Fibroblast of lung (primary cell): ENCODE data around the gene SORCS2. TPM values are rescaled to one million over a fixed set of nuclear protein-coding genes. Genes with fewer than 3 reads are reported as not detected.

Experiments
- DNase-seq, 2 donors: peaks; one replicate each; pipeline versions ENCODE4 v3.0.0 to v3.0.0-alpha.2; 2010; ENCODE audit warnings: low read depth in 2 of 2
- H2AFZ ChIP-seq: 2 replicates; pipeline ENCODE4 v1.5.1; 2012; ENCODE audit warnings: low read length, control low read depth, inconsistent platforms
- H3K27ac ChIP-seq: 2 replicates; pipeline ENCODE4 v1.5.1; 2011; ENCODE audit warnings: low read length, control low read depth; ENCODE audit not compliant: insufficient read depth
- H3K27me3 ChIP-seq: 2 replicates; pipeline ENCODE4 v1.5.1; 2011; ENCODE audit warnings: mild to moderate bottlenecking, low read length; ENCODE audit not compliant: control insufficient read depth, insufficient read depth
- H3K36me3 ChIP-seq: 2 replicates; pipeline ENCODE4 v1.5.1; 2011; ENCODE audit warnings: low read length; ENCODE audit not compliant: control insufficient read depth, insufficient read depth
- H3K4me1 ChIP-seq: 2 replicates; pipeline ENCODE4 v1.5.1; 2011; ENCODE audit warnings: low read length; ENCODE audit not compliant: control insufficient read depth, insufficient read depth; ENCODE audit errors: extremely low read depth
- H3K4me2 ChIP-seq: 2 replicates; pipeline ENCODE4 v1.5.1; 2011; ENCODE audit warnings: low read length, control low read depth; ENCODE audit not compliant: insufficient read depth; ENCODE audit errors: extremely low read depth
- H3K4me3 ChIP-seq, 4 experiments: fragments of 200-600 bp in 1 of 4; sonication (generic) in 1 of 4; replicated peaks in 1 of 4; 2 replicates each; pipeline ENCODE4 v1.5.1; 2011 to 2016; ENCODE audit warnings: low read length in 4 of 4, low read depth in 3 of 4, mild to moderate bottlenecking in 3 of 4, control low read depth in 2 of 4, inconsistent platforms in 1 of 4, mixed read lengths in 1 of 4; ENCODE audit not compliant: insufficient read depth in 1 of 4; ENCODE audit errors: control extremely low read depth in 1 of 4
- H3K79me2 ChIP-seq: 2 replicates; pipeline ENCODE4 v1.5.1; 2012; ENCODE audit warnings: mild to moderate bottlenecking, low read length, inconsistent platforms; ENCODE audit not compliant: control insufficient read depth, insufficient read depth
- H3K9ac ChIP-seq: 2 replicates; pipeline ENCODE4 v1.5.1; 2011; ENCODE audit warnings: mild to moderate bottlenecking, low read length, control low read depth; ENCODE audit not compliant: insufficient read depth
- H3K9me3 ChIP-seq: 2 replicates; pipeline ENCODE4 v1.5.1; 2012; ENCODE audit warnings: low read depth, low read length; ENCODE audit not compliant: control insufficient read depth, insufficient read depth
- H4K20me1 ChIP-seq: 2 replicates; pipeline ENCODE4 v1.5.1; 2011; ENCODE audit warnings: low read length; ENCODE audit not compliant: control insufficient read depth, insufficient read depth; ENCODE audit errors: extremely low read depth
- CTCF ChIP-seq, 2 donors: IDR thresholded peaks in 1 of 2; conservative IDR thresholded peaks in 1 of 2; 1 replicate in 1 of 2; 2 replicates in 1 of 2; pipeline ENCODE4 v1.5.1; 2011 to 2012; ENCODE audit warnings: low read length in 2 of 2, control low read depth in 1 of 2, inconsistent platforms in 1 of 2, low read depth in 1 of 2, mild to moderate bottlenecking in 1 of 2
- EZH2 ChIP-seq: IDR thresholded peaks from 2 replicates; pipeline ENCODE4 v1.5.1; 2012; ENCODE audit warnings: low read length, control low read depth, mild to moderate bottlenecking; ENCODE audit errors: missing control alignments
- polyA plus RNA-seq, 2 donors: library from polyadenylated mRNA; depleted of rRNA in 1 of 2; stranded (reverse) in 1 of 2; unstranded in 1 of 2; fragments of >200 nt; gene quantifications; 2 replicates each; pipeline ENCODE4 v1.2.1, GENCODE V29; 2011 to 2012; ENCODE audit warnings: missing spikeins in 1 of 2
- total RNA-seq: library from RNA; depleted of rRNA; stranded (reverse); fragments of >200 nt; gene quantifications from 2 replicates; pipeline ENCODE4 v1.2.1, GENCODE V29; 2014

The SORCS2 gene
- total and polyA plus RNA-seq, 2 donors (not counting 1 experiment from before 2014, with no cell fraction given): 0.17 to 0.41 TPM

GRCh38 chr4:7765666-7766065, 573.3 kb downstream of the SORCS2 start:
- Histone ChIP-seq H4K20me1 (peaks cover 2% of the 10 kb centered on the region), H3K4me1 (no peaks in the 10 kb centered on the region), H3K9ac (no peak overlapping the region), H3K27me3 (no peaks in the 10 kb centered on the region), H3K4me2 (no peak overlapping the region), H3K9me3 (no peaks in the 10 kb centered on the region), H3K4me3 (no peak overlapping the region), H3K79me2 (no peaks in the 10 kb centered on the region), H3K27ac (no peak overlapping the region), H3K36me3 (peaks cover 28% of the 10 kb centered on the region), H2AFZ (no peak overlapping the region)
- TF ChIP-seq CTCF (conservative IDR thresholded peaks at IDR 0.05 in 1 of 2, IDR thresholded peaks at IDR 0.05 in 1 of 2; ENCODE audit: low read depth in 1 of 2, low read length in 2 of 2): no peak
- TF ChIP-seq EZH2: no peak
- no peak for DNase-seq

GRCh38 chr4:7766086-7766485, 573.7 kb downstream of the SORCS2 start:
- Histone ChIP-seq H3K27ac (no peak overlapping the region), H3K27me3 (no peaks in the 10 kb centered on the region), H3K79me2 (no peaks in the 10 kb centered on the region), H4K20me1 (peaks cover 2% of the 10 kb centered on the region), H3K36me3 (peaks cover 31% of the 10 kb centered on the region), H3K4me3 (no peak overlapping the region), H2AFZ (no peak overlapping the region), H3K4me1 (no peaks in the 10 kb centered on the region), H3K9ac (no peak overlapping the region), H3K4me2 (no peak overlapping the region), H3K9me3 (no peaks in the 10 kb centered on the region)
- DNase-seq: no peak
- TF ChIP-seq EZH2 (no peak), CTCF (conservative IDR thresholded peaks at IDR 0.05 in 1 of 2, IDR thresholded peaks at IDR 0.05 in 1 of 2; ENCODE audit: low read depth in 1 of 2, low read length in 2 of 2) (no peak)

GRCh38 chr4:7766661-7767345, 574.5 kb downstream of the SORCS2 start:
- H3K27ac ChIP-seq: no peak overlapping the region
- H2AFZ ChIP-seq: no peak overlapping the region
- no peak for DNase-seq
- no peaks in the 10 kb centered on the region for H3K9me3 ChIP-seq
- H3K4me3 ChIP-seq: no peak overlapping the region
- no peaks in the 10 kb centered on the region for H3K79me2 ChIP-seq
- peaks cover 2% of the 10 kb centered on the region for H4K20me1 ChIP-seq
- H3K36me3 ChIP-seq: peaks cover 33% of the 10 kb centered on the region
- no peaks in the 10 kb centered on the region for H3K27me3 ChIP-seq
- H3K4me2 ChIP-seq: no peak overlapping the region
- H3K9ac ChIP-seq: no peak overlapping the region
- H3K4me1 ChIP-seq: no peaks in the 10 kb centered on the region
- TF ChIP-seq CTCF (conservative IDR thresholded peaks at IDR 0.05 in 1 of 2, IDR thresholded peaks at IDR 0.05 in 1 of 2; ENCODE audit: low read depth in 1 of 2, low read length in 2 of 2): no peak
- no peak for TF ChIP-seq EZH2
